Measurements from ENCODE around the gene IFNW1. TPM values are rescaled to one million over a fixed set of nuclear protein-coding genes. Genes with fewer than 3 reads are reported as not detected.
"Not testable (repeated sequence)": the region's sequence is repeated elsewhere in the genome, so short reads cannot be mapped to it uniquely, and the experiment has no call there.

Gene IFNW1
- total RNA-seq, 1 experiment from 2014 or later, result not detected

- BruUV-seq (replicated peaks), result no TSS peak
- POLR2A ChIA-PET, result no interaction called here
Measured at GRCh38 chr9:21137020-21137419, 4.6 kb downstream of the IFNW1 start.

DNA sequence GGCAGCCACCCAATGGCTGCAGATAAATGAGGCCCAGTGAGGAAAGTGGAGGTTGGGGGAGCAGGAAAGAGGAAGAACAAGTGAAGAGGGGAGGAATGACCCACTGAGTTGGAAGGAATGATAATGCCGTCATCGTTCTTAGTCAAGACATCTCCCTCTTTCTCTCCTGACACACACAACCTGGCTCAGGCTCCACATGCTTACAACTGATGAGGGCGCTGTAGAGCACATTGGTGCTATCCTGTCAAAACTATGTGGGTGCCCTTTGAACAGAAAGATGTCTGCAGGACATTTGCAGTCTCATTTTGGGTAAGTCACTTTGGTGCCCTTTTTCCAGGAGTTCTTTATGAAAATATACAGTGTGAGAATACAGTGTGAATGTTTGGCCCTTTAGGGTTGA, 5.9 kb downstream of the IFNW1 start:
- Histone ChIP-seq H3K9me3 (ENCODE audit: control insufficient read depth, insufficient read depth, low read depth, low read length) (no peaks in the 10 kb centered on the region), H3K4me3 (ENCODE audit: low read depth in 2 of 2, low read length in 2 of 2) (no peak overlapping the region), H3K36me3 (ENCODE audit: control insufficient read depth, insufficient read depth, low read length) (no peaks in the 10 kb centered on the region), H3K27ac (ENCODE audit: low read length) (no peak overlapping the region), H3K27me3 (ENCODE audit: control insufficient read depth, insufficient read depth, low read length) (no peaks in the 10 kb centered on the region), H3K4me1 (ENCODE audit: control insufficient read depth, insufficient read depth, low read length) (no peaks in the 10 kb centered on the region)
- ChIA-PET CTCF (no interaction called here), POLR2A (no interaction called here)
- in situ Hi-C loops (cut with HindIII; ENCODE audit: low pct_unique_long_range_greater_than_20kb, low sequenced_read_pairs), result no loop called here
- TF ChIP-seq, protein P1, sequence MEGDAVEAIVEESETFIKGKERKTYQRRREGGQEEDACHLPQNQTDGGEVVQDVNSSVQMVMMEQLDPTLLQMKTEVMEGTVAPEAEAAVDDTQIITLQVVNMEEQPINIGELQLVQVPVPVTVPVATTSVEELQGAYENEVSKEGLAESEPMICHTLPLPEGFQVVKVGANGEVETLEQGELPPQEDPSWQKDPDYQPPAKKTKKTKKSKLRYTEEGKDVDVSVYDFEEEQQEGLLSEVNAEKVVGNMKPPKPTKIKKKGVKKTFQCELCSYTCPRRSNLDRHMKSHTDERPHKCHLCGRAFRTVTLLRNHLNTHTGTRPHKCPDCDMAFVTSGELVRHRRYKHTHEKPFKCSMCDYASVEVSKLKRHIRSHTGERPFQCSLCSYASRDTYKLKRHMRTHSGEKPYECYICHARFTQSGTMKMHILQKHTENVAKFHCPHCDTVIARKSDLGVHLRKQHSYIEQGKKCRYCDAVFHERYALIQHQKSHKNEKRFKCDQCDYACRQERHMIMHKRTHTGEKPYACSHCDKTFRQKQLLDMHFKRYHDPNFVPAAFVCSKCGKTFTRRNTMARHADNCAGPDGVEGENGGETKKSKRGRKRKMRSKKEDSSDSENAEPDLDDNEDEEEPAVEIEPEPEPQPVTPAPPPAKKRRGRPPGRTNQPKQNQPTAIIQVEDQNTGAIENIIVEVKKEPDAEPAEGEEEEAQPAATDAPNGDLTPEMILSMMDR (IDR thresholded peaks at IDR 0.05), result no peak
- TF ChIP-seq TCF7L2 (IDR thresholded peaks at IDR 0.05; ENCODE audit: low read depth, low read length) (no peak), POLR2AphosphoS5 (IDR thresholded peaks at IDR 0.05; ENCODE audit: low read depth, low read length) (no peak), SIN3A (IDR thresholded peaks at IDR 0.05; ENCODE audit: borderline replicate concordance, insufficient read depth, low read depth, low read length) (no peak)
- TF ChIP-seq, protein P2, sequence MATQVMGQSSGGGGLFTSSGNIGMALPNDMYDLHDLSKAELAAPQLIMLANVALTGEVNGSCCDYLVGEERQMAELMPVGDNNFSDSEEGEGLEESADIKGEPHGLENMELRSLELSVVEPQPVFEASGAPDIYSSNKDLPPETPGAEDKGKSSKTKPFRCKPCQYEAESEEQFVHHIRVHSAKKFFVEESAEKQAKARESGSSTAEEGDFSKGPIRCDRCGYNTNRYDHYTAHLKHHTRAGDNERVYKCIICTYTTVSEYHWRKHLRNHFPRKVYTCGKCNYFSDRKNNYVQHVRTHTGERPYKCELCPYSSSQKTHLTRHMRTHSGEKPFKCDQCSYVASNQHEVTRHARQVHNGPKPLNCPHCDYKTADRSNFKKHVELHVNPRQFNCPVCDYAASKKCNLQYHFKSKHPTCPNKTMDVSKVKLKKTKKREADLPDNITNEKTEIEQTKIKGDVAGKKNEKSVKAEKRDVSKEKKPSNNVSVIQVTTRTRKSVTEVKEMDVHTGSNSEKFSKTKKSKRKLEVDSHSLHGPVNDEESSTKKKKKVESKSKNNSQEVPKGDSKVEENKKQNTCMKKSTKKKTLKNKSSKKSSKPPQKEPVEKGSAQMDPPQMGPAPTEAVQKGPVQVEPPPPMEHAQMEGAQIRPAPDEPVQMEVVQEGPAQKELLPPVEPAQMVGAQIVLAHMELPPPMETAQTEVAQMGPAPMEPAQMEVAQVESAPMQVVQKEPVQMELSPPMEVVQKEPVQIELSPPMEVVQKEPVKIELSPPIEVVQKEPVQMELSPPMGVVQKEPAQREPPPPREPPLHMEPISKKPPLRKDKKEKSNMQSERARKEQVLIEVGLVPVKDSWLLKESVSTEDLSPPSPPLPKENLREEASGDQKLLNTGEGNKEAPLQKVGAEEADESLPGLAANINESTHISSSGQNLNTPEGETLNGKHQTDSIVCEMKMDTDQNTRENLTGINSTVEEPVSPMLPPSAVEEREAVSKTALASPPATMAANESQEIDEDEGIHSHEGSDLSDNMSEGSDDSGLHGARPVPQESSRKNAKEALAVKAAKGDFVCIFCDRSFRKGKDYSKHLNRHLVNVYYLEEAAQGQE (IDR thresholded peaks at IDR 0.05; ENCODE audit: insufficient read depth in 1 of 2, low read depth in 2 of 2, low read length in 1 of 2), result no peak
- intact Hi-C loops (cut with micrococcal nuclease; ENCODE audit: unreplicated experiment), result no loop called here
- ATAC-seq (no peak), DNase-seq (ENCODE audit: low read depth, low spot score) (no peak)
- BruUV-seq (replicated peaks), result no TSS peak

More at GRCh38 chr9:21137020-21137419, 4.6 kb downstream of the IFNW1 start:
- CTCF ChIA-PET, result no interaction called here
- no peaks in the 10 kb centered on the region for H3K9me3 ChIP-seq (ENCODE audit: control insufficient read depth, insufficient read depth, low read depth, low read length)
- no peak overlapping the region for H3K27ac ChIP-seq (ENCODE audit: low read length)
- H3K4me3 ChIP-seq (ENCODE audit: low read depth in 2 of 2, low read length in 2 of 2), result no peak overlapping the region
- intact Hi-C loops (cut with micrococcal nuclease; ENCODE audit: unreplicated experiment) (no loop called here), in situ Hi-C loops (cut with HindIII; ENCODE audit: low pct_unique_long_range_greater_than_20kb, low sequenced_read_pairs) (no loop called here)
- H3K4me1 ChIP-seq (ENCODE audit: control insufficient read depth, insufficient read depth, low read length), result no peaks in the 10 kb centered on the region
- DNase-seq (ENCODE audit: low read depth, low spot score) (no peak), ATAC-seq (no peak)
- TF ChIP-seq, protein P1 (IDR thresholded peaks at IDR 0.05), result no peak
- no peaks in the 10 kb centered on the region for H3K36me3 ChIP-seq (ENCODE audit: control insufficient read depth, insufficient read depth, low read length)
- no peaks in the 10 kb centered on the region for H3K27me3 ChIP-seq (ENCODE audit: control insufficient read depth, insufficient read depth, low read length)

- POLR2A ChIA-PET; H3K4me1 ChIP-seq (ENCODE audit: control insufficient read depth, insufficient read depth, low read length); ATAC-seq; BruUV-seq (replicated peaks); H3K27ac ChIP-seq (ENCODE audit: low read length); intact Hi-C loops (cut with micrococcal nuclease; ENCODE audit: unreplicated experiment); H3K4me3 ChIP-seq (ENCODE audit: low read depth in 2 of 2, low read length in 2 of 2); H3K27me3 ChIP-seq (ENCODE audit: control insufficient read depth, insufficient read depth, low read length); in situ Hi-C loops (cut with HindIII; ENCODE audit: low pct_unique_long_range_greater_than_20kb, low sequenced_read_pairs); CTCF ChIA-PET; H3K36me3 ChIP-seq (ENCODE audit: control insufficient read depth, insufficient read depth, low read length); DNase-seq (ENCODE audit: low read depth, low spot score); H3K9me3 ChIP-seq (ENCODE audit: control insufficient read depth, insufficient read depth, low read depth, low read length): not testable (repeated sequence)
Measured at GRCh38 chr9:21128186-21128585, 13.4 kb downstream of the IFNW1 start.
